GM21529 (cell line): ENCODE data around the gene RHBDD1.
"Not testable (repeated sequence)": the region's sequence is repeated elsewhere in the genome, so short reads cannot be mapped to it uniquely, and the experiment has no call there.

Experiments used
- ATAC-seq: cut with Tn5 transposase; IDR thresholded peaks from one replicate; pipeline ENCODE4 v1.9.1; 2021; ENCODE audit not compliant: unreplicated experiment

Gene RHBDD1

DNA sequence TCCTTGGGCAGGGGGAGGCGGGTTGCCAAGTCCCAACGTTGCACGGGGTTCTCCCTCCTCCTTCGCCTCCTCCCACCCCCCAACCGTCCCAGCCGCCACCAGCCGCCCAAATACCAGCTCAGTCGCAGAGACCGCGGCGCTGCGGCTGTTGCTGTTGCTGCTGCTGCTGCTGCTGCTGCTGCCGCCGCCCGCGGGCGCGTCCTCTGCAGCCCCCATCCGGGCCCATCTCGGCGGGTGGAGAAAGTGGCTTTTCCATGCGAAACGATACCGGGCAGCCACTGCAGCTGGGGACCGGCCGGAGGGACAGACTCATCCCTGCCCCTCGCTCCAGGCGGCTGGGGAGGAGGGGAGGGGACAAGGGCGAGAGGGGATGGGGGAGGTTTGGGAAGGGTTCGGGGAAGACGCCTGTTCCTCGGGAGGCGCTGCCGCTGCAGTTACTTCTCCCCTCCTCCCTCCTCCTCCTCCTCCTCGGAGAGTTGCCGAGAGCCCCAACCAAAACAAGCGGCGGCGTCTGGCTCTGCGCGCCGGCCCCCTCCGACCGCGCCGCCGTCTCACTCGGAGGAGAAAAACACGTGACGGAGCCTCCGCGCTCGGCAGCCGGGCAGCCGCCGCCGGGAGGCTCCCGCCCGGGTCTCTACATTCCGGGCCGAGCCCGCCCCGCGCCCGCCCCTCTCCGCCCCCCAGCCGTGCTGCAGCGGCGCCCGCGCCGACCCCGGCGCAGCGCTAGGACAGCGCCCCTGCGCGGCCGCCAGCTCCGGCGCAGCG, 36.5 kb upstream of the RHBDD1 start, which contains the start of gene IRS1:
TSS of gene IRS1 (minus strand) at position 610 of the 765 bp plus-strand sequence. CDS start 1,082 bp downstream, outside the sequence.
- ATAC-seq = peak; percentile 36

DNA sequence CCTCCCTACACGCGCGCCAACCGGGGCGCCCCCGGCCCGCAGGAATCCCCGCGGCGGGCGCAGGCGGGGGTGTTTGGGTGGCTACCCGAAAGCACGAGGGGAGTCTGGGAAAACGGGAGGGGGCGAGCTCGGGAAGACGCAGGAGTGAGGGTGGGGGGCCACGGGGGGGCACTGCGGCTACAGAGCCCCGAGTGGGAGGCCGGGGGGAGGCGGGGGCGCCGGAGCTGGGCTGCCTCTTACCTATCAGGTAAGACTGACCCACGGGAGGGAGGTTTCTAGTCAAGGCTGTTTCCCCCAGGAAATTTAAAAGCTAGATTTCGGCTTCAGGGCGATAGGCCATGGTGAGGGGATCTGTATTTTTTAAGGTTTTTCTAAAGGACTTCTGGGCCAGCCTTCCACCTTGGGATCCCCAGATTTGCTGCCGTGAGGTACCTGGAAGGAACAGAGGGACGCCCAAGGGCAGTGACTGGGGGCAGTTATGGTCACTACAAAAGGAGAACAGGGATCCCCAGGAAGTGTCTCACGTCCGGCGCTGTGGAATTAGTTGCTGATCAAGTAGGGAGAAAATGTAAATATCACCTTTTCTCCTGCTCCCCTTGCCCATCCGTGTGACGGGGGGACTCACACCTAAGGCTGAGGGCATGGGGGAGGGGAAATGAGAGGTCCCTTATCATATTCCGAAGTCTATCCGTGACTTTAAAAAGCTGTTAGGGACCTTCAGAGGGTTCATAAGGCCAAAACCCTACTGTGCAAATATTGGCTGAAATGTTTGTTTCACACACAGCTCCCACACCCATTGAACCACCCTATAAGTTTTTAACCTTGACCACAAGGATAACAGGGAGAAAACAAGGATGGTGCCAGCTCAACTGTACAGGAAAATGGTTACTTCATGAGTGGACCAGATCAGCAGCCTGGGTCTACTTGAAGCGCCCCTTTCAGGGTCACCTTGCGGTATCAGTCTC, 35.6 kb upstream of the RHBDD1 start:
- no peak for ATAC-seq

DNA sequence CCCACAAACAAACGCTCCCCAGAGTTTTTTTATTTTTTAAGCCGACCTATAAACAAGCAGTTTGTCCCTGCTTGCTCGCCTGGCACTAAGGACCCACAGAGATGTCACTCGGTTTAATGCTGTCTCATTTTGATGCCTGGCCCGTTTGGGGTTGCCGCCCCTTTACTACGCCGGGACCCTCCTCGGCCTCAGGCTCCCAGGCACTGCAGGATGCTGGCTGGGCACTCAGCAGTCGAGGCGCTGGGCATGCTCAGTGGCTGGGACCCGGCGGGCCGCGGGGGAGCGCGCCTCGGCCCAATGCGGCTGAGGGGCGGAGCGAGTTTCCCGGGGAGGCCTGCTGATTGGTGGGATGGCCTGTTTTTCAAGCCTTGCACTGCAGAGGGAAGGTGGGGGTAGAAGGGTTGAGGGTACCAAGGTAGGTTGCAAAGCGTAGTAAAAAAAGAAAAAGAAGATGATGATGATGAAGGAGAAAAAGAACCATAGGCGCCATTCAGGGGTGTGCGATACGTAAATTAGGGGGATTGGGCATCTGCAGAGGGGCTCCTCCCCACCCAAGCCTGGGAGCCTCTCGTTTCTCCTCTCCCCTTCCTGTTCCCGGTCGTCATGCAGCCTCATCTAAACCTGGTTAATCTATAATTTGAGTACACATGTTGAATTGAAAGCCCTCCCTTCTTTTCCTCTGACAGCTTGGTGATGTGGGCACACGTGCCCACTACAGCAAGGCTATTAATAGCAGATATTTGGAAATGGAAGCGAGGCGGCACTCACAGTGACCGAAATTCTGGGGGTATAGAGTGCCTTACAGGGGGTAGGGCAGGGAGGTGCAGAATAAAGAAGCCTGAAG, 34.7 kb upstream of the RHBDD1 start:
- peak; percentile 77 for ATAC-seq

DNA sequence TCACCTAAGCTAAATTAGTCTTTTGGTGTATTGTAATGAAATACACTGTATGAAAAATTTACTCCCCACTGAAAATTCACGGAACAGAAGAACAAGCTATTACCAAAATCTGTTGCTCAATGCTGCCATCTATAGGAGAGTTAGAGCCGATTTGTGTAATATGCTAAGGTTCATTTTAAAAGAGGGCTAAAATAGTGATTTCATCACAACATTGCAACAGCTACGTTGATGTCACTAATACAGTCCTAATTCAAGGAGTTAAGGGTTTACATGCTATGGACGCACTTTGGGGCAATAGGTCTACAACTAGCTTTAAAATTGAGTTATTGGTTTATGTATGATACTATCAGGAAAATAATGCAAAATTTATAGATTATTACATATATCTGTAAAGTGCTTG, 33.3 kb upstream of the RHBDD1 start:
- ATAC-seq = no peak

DNA sequence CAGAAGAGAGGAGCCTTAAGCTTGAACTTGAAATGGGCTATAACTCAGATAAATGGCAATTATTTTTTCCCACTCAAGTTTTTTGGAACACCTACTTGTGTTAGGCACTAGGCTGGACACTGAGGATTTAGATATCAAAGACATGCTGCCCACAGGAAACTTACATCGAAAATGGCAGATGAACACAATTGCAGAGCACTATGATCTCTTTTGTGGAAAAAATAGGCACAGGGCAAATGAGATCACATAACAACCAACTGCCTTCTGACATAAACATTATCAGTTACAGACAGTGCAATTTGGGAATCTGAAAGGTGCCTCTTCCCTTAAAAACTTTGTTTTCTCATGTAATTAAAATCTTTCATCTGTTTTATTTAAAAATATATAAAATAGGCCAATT, 32.4 kb upstream of the RHBDD1 start:
- ATAC-seq = no peak

DNA sequence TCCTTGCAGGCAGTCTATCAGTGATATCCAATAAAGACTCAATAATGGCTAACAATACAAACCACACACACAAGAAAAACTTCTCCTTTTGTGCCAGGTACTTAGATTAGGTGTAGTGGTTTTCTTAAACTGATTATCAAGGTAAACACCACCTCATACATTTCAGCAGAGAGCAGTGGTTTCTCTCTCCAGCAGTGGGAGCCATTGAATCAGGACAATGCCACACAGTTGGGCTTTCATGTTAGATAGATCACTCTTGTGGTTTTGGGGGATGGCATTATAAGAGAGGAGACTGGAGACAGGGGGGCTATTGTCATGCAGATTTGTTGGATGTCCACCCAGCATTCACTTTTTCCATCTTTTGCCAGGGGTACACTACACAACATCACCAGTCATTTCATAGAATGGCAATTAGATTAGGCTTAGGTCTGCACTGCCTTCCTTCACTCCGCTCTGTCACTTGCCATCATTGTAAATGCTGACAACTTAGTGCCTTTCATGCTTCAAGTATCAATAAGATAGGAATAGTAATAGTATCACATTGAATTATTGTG, 22.6 kb upstream of the RHBDD1 start:
- peak; percentile 59 for ATAC-seq

DNA sequence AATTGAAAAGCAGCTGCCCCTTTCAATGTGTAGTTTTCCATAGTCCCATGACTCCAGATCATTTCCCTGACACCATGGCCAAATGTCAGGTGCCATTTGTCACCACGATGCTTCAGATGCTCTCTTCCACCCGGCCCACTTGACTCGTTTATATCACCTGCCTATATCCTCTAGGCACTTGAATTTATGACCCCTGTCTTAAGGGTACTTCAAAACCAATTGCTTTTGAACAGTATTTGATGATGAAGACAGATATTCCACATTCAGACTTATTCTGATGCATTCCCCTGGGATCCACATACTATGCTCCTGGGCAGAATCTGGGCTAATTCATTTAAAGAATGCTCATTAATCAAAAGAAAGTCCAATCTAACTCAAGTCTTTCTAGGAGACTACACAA, 16.9 kb upstream of the RHBDD1 start:
- ATAC-seq = no peak

DNA sequence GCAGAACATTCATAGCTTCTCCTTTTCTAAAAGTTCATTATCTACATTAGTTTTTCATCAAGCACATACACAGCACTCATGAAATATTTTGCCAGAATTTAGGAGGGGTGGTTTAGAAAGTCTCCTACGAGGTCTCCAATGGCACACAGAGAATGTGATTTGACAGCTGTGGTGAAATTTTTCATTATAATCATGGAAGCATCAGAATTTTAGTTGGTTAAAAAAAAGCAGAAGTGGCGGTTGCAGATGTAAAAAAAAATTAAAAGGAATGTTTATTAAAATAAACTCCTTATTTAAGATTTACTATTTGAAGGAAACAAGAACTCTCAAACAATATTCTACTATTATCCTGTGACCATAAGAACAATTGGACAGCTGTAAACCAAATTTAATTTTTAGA, 10.8 kb upstream of the RHBDD1 start:
- no peak for ATAC-seq

DNA sequence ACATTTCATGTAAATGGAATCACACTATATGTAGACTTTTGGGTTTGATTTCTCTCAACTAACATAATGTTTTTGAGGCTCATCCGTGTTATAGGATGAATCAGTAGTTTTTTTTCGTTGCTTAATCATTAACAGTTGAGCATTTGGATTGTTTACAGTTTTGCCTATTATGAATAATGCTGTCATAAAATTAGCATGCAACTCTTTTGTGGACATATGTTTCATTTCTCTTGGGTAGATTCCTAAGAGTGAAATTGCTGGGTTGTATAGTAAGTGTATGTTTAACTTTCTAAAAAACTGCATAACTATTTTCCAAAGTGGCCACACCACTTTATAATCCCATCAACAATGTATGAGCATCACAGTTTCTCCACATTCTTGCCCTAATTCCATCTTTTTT, 7.7 kb upstream of the RHBDD1 start:
- ATAC-seq = no peak

DNA sequence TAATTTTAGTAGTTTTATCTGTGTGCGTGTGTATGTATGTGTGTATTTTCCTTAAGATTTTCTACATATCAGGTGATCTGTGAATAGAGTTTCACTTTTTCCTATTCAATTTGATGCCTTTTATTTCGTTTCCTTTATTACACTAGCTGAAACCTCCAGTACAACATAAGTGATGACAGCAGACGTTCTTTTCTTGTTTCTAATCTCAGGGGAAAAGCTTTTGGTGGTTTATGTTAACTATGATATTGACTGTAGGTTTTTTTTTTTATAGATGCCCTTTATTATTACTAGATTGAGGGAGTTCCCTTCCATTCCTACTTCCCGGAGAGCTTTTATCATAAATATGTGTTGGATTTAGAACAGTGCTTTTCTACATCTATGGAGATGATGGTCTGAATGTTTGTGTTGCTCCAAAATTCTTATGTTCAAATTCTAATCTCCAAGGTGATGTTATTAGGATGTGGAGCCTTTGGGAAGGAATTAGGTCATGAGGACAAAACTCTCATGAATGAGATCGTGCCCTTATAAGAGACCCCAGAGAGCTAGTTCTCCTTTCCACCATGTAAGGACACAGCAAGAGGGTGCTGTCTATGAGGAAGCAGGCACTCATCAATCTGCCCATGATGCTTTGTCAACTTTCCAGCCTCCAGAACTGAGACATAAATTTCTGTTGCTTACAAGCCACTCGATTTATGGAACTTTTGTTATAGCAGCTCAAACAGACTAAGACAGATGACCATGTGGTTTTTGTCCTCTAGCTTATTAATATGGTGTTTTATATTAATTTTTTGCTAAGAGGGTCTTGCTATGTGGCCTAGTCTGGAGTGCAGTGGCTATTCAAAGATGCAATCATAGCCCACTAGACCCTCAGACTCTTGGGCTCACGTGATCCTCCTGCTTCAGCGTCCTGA, 5.9 kb upstream of the RHBDD1 start:
- ATAC-seq = no peak

DNA sequence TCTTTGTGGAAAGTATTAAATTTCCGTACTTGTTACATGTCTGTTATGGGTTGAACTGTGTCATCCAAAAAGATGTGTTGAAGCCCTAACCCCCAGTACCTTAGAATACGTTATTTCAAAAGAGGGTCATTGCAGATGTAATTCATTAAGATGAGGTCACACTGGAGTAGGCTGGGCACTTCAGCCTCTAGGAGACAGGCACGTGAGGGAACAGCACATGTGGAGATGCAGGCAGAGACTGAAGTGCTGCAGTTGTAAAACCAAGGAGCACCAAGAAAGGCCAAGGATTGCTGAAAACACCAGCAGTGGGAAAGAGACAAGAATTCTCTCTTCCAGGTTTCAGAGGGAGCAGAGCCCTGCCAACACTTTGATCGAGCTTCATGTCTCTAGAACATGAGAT, 4.6 kb upstream of the RHBDD1 start:
- ATAC-seq = no peak

DNA sequence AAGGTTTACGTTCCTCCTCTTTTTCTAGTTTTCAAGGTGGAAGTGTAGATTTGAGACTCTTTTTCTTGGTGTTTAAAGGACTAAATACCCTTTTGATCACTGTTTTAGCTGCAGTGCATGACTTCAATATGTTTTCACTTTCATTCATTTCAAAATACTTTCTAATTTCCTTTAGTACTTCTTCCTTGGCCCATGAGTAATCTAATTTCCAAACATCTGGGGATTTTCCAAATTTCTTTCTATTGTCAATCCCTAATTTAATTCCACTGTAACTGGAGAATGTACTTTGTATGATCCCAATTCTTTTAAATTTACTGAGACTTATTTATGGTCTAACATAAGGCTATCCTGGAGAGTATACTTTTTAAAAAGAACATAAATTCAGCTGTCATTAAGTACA, 3.8 kb upstream of the RHBDD1 start:
- ATAC-seq = no peak

DNA sequence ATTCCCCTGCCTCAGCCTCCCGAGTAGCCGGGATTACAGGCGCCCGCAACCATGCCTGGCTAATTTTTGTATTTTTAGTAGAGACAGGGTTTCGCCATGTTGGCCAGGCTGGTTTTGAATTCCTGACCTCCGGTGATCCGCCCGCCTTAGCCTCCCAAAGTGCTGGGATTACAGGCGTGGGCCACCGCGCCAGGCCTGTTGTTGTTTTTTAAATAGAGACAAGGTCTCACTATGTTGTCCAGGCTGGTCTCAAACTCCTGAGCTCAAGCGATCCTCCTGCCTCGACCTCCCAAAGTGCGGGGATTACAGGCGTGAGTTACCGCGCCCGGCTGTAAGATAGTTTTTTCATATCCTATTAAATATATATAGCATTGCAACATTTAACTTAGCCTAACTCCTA, 974 bp upstream of the RHBDD1 start:
- not testable (repeated sequence) for ATAC-seq

DNA sequence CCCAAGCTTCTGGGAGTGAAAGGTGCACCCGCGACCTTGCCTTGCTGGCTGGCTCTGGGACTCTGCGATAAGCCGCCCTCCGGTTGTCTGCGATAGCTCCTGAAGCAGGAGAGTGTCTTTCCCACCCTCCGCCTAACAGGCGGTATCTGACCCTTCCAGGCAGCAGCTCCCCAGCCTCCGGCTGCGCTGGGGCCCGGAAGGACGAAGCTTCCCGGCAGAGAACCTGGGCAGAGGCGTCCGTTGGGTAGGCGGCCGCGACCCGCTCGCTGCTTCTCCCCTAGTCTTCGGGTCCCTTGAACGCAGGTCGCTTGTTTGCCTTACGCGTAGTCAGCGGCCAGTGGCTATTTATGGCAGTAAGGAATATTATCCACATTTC, 446 bp upstream of the RHBDD1 start:
- ATAC-seq = peak; percentile 30

DNA sequence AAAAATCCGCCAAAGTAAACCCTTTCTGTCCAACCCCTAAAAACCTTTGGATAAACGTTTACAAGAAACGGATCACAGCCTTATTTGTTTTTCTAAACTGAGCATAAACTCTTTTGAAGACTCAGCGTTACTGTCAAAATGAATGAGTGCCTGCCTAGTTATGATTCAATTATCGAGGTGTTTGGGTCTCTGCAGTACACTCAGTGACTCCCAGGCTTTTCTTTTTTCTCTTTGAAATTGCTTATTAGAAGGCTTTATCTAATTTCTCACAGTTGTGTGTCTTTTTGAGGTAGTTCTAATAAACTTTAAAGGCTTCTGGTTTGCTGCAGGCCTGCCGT, 663 bp downstream of the RHBDD1 start:
- ATAC-seq = peak; percentile 0

DNA sequence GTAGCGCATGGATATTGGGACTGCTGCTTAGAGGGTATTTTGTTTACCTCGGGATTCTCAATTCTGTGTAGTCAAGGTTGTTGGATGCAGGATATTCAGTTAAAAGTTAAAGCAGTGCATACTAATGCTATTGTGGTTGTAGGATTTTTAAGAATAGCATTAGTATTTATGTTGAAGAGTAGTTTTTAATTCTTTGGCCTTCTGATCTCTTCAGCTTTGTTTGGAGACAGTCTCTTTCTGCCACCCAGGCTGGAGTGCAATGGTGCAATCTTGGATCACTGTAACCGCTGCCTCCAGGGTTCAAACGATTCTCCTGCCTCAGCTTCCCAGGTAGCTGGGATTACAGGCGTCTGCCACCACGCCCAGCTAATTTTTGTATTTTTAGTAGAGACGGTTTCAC, 1.5 kb downstream of the RHBDD1 start:
- no peak for ATAC-seq

DNA sequence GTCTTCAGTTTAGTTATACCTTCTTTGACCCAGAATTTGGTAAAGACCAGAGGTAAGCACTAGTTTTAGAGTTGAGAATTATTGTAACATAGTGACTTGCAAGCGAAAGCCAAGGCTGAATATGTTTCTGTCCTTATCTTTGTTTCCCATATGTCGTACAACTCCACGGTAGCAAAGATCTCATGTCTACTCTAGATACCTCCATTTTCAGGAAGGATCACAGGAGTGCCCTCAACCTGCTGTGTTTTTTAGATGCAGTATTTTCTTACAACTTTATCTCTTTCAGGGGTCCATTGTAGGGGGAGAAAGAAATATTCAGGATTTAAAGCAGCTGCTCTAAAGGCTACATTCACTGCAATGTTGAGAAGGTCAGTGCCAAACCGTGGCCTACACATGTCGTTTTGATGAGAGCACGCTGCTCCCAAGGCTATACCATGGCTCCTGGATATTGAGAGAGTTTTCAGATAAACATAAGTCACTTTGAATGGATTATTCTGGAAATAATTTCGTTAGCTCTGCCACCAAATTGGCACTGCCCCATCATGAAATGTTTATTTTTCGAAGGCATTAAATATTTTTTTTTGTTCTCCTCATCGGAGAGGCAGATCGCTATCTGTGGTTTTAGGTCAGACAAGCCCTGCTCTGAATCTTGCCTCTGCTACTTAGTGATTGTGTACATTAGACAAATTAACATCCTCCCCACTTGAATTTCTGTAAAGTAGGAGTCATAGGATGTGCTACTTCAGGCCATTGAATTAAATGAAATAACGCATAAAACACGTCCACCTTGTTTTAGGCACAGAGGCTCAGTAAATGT, 2.1 kb downstream of the RHBDD1 start:
- ATAC-seq = no peak

DNA sequence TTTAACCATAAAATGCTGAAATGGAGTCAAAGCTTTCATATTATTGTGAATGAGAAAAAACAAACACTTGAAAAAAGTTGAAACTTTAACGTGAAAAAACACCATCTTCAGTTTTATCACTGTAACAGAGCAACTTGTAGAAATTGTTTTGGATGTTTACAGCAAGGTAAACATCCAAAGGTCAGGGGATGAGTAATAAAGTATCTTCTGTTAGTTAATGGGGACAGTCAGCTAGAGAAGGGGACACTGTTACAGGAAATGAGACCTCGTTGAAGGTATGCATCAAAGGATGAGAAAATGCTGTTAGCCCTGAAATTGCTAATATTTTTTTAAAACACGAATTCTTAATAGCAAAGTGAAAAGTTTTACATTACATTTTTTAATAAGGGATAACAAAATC, 2.9 kb downstream of the RHBDD1 start:
- no peak for ATAC-seq

DNA sequence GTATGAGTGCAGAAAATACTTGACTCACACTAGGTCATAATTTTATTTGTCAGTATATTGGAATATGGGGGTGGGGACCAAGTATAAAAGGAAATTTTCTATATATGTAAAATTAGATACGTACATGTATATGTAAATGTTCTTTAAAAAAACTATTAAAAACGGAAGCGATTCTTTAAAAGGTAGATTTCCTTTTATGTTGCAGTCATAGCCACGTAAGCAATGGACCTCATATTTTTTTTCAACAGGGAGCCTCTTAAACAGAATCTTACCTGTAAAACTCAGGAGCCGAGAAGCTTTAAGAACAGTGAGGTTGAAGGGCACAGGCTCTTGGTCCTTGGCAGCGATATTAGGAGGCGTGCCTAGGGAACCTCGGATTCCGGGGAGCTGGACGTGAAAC, 3.3 kb downstream of the RHBDD1 start:
- ATAC-seq = no peak
